GM21515 (cell line): ENCODE data around the gene RTF1.

Experiments used
- ATAC-seq: cut with Tn5 transposase; IDR thresholded peaks from one replicate; pipeline ENCODE4 v1.9.1; 2021; ENCODE audit not compliant: unreplicated experiment

The RTF1 gene

DNA sequence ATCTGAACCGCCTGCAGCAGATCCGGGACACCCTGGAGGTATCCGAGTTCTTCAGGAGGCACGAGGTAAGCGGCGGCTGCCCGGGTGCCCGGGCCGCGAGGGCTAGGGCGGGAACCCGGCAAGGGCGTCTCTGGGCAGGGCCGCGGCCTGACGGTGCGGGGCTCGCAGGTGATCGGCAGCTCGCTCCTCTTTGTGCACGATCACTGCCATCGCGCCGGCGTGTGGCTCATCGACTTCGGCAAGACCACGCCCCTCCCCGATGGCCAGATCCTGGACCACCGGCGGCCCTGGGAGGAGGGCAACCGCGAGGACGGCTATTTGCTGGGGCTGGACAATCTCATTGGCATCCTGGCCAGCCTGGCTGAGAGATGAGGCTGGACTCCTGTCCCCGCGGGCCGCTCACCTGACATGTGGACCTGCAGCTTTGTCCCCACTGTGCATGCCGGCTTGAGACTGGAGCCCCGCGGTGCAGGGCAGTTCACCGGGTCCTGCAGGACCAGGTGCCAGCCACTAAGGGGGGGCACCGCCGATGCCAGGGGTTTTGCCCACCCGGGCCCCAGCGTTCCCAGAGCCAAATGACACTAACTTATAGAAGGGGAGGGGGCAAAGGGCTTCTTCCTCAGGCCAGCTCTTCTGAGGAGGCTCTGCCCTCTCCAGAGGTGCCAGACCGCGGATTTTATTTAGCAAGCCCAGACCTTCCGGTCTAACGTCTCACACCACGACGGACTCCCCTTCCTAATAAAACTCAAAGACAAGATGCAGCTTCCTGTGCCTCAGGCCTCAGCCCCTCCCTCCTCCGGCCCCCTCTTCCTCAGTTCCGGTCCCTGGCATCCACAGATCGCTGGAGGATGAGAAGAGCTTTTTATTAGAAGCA is 86.1 kb downstream of the RTF1 start:
- no peak for ATAC-seq

DNA sequence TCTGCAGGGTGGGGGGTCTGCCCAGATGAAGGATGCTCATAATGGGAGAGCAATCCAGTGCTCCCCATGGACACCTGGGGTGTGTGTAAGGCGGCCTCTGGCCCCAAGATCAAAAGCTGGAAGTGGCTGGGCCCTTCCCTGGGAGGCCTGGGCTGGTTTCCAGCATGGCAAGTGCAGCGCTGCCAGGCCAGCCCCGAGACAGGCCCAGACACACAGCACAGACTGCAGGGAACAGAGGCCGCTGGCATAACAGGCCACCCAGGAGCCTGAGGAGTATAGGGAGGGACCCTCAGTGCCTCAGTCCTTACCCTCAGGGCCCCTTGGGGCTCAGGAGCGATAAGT is 86.7 kb downstream of the RTF1 start:
- ATAC-seq: no peak

DNA sequence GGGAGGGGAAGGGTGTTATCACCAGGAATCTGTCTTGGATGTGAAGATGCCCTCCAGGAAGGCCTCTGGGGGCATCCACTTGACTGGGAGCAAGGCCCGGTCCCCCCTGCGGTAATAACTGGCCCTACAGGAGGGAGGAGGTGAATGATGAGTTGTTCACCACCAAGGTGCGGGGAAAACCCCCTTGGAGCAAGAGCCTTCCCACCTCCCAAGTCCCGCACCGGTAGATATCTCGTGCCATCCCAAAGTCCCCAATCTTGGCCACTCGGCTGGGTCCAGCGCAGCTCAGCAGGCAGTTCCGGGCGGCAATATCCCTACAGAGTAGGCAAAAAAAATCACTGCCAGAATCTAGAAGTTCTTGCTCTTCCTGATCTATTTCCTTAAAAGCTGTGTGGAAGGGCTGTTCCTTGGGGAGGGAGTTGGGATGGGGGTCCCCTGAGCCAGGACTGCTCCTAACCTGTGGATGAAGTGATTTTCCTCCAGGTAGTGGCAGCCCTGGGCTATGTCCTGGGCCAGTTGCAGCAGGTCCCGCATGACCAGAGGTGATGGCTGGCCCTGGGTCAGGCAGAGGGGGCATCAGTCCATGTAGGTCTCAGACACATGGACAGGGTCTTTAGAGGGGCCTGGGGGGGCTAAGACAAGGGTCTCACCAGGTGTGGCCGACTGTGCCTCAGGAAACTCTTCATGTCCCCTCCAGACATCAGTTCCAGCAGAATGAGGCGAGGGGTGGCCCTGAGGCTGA is 88.0 kb downstream of the RTF1 start:
- no peak for ATAC-seq

DNA sequence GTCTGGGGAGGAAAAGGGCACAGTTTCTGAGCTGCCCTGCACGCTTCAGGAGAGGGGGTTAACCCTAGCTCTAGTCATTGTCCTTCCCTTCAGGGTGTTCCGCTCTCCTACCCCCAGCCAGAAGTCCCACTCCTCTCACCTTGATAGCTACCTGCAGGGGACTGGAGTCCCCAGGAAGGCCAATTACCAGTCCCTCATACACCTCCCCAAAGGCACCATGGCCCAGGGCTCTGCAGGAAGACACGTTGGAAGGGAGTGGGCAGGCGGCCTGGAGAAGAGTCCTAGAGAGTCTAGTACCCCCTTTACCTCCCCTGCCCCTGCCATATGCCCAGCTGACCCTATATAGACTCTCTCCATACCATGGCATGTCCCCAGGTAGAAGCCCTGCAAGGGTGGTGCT is 88.9 kb downstream of the RTF1 start:
- no peak for ATAC-seq

DNA sequence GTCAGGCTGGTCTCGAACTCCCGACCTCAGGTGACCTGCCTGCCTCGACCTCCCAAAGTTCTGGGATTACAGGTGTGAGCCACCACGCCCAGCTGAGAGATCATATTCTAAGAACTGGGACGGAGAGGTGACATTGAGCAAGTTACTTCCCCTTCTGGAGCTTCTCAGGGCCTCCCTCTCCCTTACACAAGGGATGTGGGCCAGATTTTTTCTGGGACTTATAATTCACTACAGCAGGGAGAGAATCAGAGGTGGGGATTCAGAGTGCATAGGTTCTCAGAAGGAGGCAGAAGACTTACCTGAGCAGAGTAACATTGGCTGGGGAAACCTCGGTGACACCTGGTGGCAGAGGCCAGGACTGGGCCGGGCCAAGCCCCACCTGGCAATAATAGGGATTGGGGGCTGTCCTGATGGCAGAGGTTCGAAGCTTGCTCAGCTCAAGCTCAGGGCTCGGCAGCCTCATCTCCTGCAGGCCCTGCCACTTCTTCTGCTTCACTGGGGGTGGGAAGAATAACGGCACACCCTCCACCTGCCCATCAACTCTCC is 90.0 kb downstream of the RTF1 start:
- ATAC-seq: no peak

DNA sequence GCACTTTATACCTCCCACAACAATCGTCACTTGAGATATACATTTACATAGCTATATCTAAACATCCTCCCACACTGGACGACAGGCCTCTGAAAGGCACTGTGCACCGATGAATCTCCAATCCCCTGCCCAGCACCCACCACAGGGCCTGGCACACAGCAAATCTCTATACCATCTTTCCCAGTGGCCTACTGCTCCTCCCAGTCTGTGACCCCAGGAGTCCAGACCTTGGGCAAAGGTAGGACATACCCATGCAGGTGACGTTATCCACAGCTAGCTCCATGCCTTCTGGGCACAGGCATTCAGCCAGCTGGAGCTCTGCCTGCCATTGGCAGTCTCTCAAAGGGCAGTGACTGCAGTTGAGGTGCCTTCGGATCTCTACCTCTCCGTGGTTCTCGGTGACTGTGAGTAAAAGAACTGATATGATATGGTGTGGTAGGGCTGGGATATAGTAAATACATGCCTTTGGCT is 91.0 kb downstream of the RTF1 start:
- ATAC-seq: no peak

DNA sequence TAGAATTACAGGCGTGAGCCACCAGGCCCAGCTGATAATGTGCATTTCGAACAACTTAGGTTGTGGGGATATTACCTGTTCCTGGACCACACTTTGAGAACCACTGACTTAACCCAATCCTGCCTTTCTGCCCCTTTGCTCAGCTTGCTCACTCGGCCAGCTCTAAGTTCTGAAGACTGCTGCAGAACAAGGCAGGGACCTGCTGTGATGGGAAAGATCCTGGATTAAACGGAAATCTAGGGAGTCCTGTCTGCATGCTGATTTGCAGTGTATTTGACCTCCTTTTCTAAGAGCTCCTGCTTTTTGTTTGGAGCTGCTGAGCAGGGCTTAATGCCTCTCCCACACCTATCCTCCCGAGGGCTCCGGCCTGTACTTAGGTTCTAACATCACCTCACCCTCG is 93.8 kb downstream of the RTF1 start:
- ATAC-seq: no peak

DNA sequence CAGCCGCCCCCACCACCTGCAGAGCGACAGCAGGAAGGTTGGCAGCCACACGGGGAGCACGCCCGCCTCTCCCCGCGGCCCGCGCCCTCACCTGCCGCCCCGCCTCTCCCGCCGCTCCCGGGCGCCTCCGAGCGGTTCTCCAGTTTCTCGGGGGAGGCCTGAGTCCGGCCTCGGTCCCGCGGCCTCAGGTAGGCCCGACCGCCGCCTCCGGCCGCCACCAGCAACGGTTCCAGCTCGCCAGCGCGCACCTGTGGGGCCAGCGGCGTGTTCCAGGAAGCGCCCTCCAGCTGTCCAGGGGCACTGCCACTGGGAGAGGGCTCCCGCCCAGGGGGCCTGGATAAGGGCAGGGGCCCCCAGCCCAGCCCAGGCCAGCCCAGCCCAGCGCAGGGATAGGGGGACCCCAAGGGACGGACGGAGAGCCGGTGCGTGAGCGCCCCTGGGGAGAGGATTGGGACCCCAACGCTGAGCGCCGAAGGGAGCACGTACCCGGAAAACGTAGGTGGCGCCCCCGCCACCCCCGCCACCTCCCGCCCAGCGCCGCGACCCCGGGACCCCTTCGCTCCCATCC is 94.5 kb downstream of the RTF1 start:
- no peak for ATAC-seq

DNA sequence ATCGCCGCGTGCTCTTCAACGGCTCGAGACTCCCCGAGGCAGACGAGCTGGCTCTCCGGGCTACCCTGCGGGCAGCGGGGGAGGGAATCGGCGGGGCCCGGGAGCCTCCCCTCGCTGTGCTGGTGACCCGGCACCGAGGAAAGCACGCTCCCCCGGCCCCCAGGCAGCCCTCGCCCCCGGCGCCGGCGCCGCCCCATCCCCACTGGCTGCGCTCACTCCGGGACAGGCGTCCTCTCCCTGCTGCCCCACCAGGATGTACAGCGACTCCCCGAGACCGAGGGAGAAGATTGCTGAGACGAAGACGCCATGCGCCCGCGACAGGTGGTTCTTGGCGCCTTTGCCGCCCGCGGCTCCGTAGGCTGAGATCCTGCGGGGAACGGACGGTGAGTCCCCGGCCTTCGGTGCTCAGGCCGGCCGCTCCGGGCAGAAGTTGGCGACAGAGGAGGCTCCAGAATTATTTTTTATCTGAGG is 95.0 kb downstream of the RTF1 start:
- ATAC-seq: no peak

DNA sequence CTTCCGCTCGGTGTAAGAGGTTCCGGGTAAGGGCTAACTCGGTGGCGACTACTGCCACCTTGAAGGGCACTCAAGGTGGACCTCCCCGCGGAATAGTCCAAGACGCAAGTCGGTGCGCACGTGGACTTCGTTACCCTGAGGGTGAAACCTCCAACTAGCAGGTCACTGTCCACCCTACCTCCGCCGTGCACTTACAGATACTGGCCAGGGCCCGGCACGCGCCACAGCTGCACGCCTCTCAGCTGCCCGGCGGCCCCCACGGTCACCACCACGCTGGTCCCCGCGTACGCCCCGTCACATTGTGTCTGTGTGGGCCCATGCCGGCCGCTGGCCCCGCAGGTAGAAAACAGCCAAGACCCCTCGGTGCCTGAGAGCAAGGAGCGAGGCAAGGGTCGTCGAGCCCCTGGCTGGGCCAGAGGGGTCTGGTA is 95.6 kb downstream of the RTF1 start:
- no peak for ATAC-seq

DNA sequence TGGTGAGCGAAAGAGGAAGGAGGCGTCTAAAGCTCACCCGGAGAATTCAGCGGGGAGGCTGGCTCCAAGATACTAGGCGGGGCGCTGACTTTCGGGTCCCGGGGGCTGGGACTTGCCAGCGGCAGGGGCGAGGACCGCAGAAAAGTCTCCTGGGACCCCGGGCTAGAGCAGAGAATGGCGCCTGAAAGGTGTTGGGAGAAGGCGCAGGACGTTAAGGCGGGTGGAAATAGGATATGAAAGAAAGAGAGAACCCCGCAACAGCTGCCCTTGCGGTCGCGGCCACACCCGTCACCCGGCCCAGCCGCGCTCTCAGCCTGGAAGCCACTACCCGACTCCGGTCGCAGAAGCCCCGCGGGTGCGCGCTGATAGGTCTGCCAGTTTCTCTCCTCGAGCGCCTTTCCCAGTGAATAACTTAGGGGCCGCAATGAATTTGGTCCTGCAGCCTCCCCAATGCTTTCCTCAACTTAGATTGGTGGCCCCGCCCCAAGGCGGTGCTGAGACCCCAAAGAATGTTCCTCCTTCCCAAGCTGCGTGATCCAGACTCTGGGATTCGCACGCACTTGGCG is 96.1 kb downstream of the RTF1 start:
- no peak for ATAC-seq

DNA sequence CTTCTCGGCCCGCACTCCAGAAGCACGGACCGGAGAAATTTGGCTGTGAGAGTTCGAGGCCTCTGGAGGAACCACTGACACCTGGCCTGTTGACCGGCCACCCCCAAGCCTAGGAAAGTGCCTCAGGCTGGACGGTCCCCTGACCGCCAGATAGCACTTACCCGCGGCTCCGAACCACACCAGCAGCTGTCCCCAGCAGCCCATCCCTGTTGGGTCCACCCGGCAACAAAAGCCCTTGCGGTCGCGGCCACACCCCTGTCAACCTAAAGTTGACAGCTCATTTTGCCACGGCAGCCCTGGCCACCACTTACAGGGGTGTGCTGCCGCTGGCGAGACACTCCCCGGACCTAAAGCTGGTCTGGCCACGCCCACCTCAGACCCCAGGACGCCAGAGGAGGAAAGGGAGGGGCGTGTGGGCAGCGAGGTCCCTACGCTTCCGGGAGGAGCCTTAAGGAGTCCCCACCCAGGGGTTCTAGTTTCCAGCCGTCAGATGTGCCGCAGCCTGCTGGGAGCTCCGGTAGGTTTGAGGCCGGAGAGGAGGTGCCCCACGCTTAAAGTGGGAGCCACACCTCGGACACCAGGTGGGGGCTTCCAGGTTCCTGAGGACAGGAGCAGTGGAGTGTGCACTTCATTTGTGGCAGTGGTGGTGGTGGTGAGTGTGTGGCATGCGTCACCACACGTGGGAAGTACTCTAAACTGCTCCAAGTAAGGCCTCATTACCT is 96.8 kb downstream of the RTF1 start, which contains the start of gene LTK:
Gene LTK, minus strand, starts transcription at position 322 of the 722 bp plus-strand sequence. Its CDS starts 118 bp downstream, at position 204.
- no peak for ATAC-seq

DNA sequence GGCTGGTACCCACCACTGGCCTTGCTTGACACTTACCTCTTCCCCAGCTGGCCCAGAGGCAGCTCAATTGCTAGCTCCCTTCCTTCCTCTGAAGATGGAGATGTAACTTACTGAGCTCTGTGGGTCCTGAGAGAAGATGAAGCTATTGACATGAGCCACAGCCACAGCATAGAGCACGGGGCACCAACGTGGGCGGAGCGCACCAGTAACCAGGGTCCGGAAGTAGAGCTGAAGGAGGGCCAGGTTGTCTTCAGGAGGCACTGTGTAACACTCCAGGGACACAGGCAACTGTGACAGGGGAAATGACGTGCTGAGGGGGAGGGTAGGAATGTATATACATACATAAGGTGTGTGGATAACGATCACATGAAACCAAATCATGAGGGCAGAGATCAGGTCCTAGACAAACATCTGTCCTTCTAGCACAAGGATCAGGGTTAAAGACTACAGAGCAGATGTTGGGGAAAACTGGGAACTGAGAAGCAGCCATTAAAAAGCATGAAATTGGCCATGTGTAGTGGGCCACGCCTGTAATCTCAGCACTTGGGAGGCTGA is 101.1 kb downstream of the RTF1 start:
- ATAC-seq: no peak

DNA sequence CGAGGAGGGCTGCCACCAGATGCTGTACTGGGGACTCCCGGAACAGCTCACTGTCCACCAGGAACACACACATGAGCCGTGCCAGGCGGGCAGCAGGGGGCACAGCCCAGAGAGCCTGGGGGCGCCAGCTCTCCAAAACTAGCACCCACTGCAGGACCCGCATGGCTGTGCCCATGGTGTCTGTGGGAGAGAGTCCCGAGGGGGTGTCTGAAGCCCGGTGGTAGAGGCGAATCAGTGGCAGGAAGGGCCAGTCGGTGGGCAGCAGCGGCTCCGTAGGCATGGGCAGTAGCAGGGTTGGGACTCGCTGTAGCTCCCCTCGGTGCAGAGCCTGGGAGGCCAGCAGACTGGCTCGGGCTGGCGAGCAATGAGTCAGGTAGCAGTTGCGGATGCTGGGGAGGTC is 103.7 kb downstream of the RTF1 start:
- ATAC-seq: no peak

DNA sequence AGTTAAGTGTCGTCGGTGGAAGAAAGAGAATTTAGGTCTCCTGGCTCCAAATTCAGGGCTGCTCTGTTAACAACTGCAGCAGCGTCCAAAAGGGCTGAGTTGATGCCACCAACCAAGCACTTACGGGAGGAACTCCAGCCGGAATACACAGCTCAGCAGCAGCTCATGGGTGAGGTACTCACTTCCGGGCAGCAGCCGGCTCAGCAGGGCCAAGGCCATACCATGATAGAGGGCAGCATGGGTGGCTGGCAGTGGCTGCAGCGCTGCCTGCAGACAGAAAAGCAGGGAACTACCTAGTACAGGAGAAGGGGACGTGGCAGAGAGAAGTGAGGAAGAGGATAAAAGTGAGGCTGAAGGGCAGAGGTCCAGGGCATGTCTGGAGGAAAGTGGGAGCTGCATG is 104.7 kb downstream of the RTF1 start:
- ATAC-seq: no peak

DNA sequence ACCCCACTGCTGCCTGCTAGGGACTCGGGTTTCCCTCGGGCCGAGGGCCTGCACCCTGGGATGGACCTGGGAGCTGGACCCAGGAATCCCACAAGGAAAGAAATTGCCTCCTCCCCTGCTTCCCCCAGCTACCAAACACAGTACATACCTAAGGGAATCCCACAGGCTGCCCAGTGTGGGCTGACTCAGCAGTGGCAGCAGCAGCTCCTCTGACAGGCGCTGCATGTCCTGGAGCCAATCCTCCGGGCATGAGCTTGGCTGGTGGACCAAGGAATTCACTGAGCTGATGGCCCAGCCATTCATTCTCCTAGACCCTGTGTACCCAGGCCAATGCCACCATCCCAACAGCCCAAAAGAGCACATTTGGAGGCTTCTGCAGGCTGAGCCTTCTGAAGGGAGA is 106.2 kb downstream of the RTF1 start:
- no peak for ATAC-seq

DNA sequence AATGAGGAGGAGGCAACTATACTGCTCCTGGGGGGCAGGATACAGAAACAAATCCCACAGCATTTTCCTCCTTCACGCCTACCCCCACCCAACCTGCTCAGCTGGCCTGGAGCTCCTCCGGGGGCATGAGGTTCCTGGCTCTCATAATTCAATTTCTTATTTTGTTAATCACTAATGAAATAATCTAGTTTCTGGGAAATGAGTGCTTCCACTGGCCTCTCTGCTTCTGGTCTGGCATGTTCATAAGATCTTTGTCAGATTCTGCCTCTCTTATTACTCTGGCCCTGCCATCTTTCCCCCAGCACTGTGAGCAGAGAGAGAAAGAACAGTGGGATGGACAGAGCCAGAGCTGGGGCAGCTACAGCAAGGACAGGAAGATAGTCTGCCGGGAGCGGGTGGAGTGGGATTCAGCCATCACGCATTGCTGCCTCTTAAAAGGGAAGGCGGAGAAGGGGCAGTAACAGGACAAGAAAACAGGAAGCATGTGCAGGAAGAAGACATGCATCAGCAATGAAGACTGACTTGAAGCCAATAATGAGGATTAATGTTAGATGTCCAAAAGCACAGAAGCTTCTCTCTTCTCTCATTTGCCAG is 113.6 kb downstream of the RTF1 start:
- no peak for ATAC-seq
